Thymus (tissue), 14 donors: ENCODE data around the gene TRIM48. TPM values are rescaled to one million over a fixed set of nuclear protein-coding genes. Genes with fewer than 3 reads are reported as not detected.
"Not testable (repeated sequence)": the region's sequence is repeated elsewhere in the genome, so short reads cannot be mapped to it uniquely, and the experiment has no call there.

ENCODE experiments used
- DNase-seq, 9 donors: peaks; one replicate each; pipeline ENCODE4 v3.0.0-alpha.2; 2013; ENCODE audit warnings: low spot score in 9 of 9, low read depth in 6 of 9, missing footprints in 1 of 9
- H3K27ac ChIP-seq, 2 donors: one replicate each; pipeline ENCODE4 v1.5.1; 2013; ENCODE audit warnings: control low read depth in 1 of 2, low read depth in 1 of 2, low read length in 1 of 2, mild to moderate bottlenecking in 1 of 2, moderate library complexity in 1 of 2
- H3K27me3 ChIP-seq, 2 donors: one replicate each; pipeline ENCODE4 v1.5.1; 2013; ENCODE audit warnings: low read length in 1 of 2; ENCODE audit not compliant: control insufficient read depth in 2 of 2, insufficient read depth in 1 of 2
- H3K36me3 ChIP-seq, 2 donors: one replicate each; pipeline ENCODE4 v1.5.1; 2013; ENCODE audit warnings: low read length in 1 of 2, mild to moderate bottlenecking in 1 of 2, moderate library complexity in 1 of 2; ENCODE audit not compliant: control insufficient read depth in 2 of 2, insufficient read depth in 2 of 2
- H3K4me1 ChIP-seq, 2 donors: one replicate each; pipeline ENCODE4 v1.5.1; 2013; ENCODE audit warnings: low read length in 2 of 2; ENCODE audit not compliant: control insufficient read depth in 2 of 2, insufficient read depth in 2 of 2
- H3K4me3 ChIP-seq, 2 donors: one replicate each; pipeline ENCODE4 v1.5.1; 2013; ENCODE audit warnings: low read length in 2 of 2, control low read depth in 1 of 2, mild to moderate bottlenecking in 1 of 2
- H3K9me3 ChIP-seq, 2 donors: one replicate each; pipeline ENCODE4 v1.5.1; 2013; ENCODE audit warnings: low read length in 1 of 2, mild to moderate bottlenecking in 1 of 2; ENCODE audit not compliant: control insufficient read depth in 2 of 2, insufficient read depth in 1 of 2
- WGBS: extraction: QIAGEN DNeasy Blood & Tissue Kit; methylation state at CpG from one replicate; pipeline ENCODE4 v1.1.7; 2013; 5-methylcytosine and 5-hydroxymethylcytosine counted together
- long read RNA-seq, 10 donors: transcript quantifications; one replicate each; lab custom pipeline, GENCODE V29; 2026
- polyA plus RNA-seq: library from polyadenylated mRNA; stranded (reverse); fragments of 200-250 nt; gene quantifications from one replicate; pipeline ENCODE4 v1.2.3, GENCODE V29; 2013
- total RNA-seq: library from RNA; stranded (reverse); fragments of 120-200 nt; gene quantifications from one replicate; pipeline ENCODE4 v1.2.4, GENCODE V29; 2013
- donor health status: healthy.

TRIM48 gene, protein sequence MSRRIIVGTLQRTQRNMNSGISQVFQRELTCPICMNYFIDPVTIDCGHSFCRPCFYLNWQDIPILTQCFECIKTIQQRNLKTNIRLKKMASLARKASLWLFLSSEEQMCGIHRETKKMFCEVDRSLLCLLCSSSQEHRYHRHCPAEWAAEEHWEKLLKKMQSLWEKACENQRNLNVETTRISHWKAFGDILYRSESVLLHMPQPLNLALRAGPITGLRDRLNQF
- total RNA-seq (not detected), polyA plus RNA-seq (0.05 TPM)
- long read RNA-seq, donor 1 = 0 reads
- long read RNA-seq, donor 2 = 0 reads
- long read RNA-seq, donor 3 = 0 reads
- long read RNA-seq, donor 4 = 0 reads
- long read RNA-seq, donor 5 = 0 reads
- long read RNA-seq, donor 6 = 0 reads
- long read RNA-seq, donor 7 = 0 reads
- long read RNA-seq, donor 8 = 0 reads
- long read RNA-seq, donor 9 = 0 reads
- long read RNA-seq, donor 10 = 0 reads

- H3K4me1 ChIP-seq, H3K36me3 ChIP-seq, H3K9me3 ChIP-seq, DNase-seq, H3K27ac ChIP-seq, H3K27me3 ChIP-seq, H3K4me3 ChIP-seq: not testable (repeated sequence)
- WGBS = 72% methylated on average over 2 of the region's 2 CpGs
These were observed at the start of gene TRIM48 for GRCh38 chr11:55261855-55262254. Gene TRIM48 (plus strand): TSS chr11:55262155. CDS start chr11:55262268, 113 bp downstream.

GRCh38 chr11:55238316-55238715 lies 23.6 kb upstream of the TRIM48 start:
- WGBS = 76% methylated on average over 5 of the region's 5 CpGs
- not testable (repeated sequence) for H3K4me3 ChIP-seq, H3K4me1 ChIP-seq, H3K27ac ChIP-seq, H3K27me3 ChIP-seq, DNase-seq, H3K36me3 ChIP-seq, H3K9me3 ChIP-seq

- Histone ChIP-seq H3K4me3 (no peak overlapping the region), H3K36me3 (no peaks in the 10 kb centered on the region), H3K27me3 (no peaks in the 10 kb centered on the region), H3K4me1 (no peaks in the 10 kb centered on the region), H3K27ac (no peak overlapping the region), H3K9me3 (no peaks in the 10 kb centered on the region)
- no peak for DNase-seq
- WGBS = 83% methylated on average over 5 of the region's 5 CpGs
These were observed 1.1 kb downstream of the TRIM48 start for GRCh38 chr11:55263081-55263480.

Other genes with a start within 250 kb of the TRIM48 start
- not detected for gene OR4A16, start 81.0 kb downstream of the TRIM48 start, total RNA-seq
- 0.07 TPM for gene OR4A16, start 81.0 kb downstream of the TRIM48 start, polyA plus RNA-seq
- not detected for gene OR4A15, start 105.8 kb downstream of the TRIM48 start, total RNA-seq
- not detected for gene OR4A15, start 105.8 kb downstream of the TRIM48 start, polyA plus RNA-seq